ENCODE results near the gene XXYLT1. TPM values are rescaled to one million over a fixed set of nuclear protein-coding genes. Genes with fewer than 3 reads are reported as not detected.
"Not testable (repeated sequence)": the region's sequence is repeated elsewhere in the genome, so short reads cannot be mapped to it uniquely, and the experiment has no call there.

XXYLT1 gene, protein sequence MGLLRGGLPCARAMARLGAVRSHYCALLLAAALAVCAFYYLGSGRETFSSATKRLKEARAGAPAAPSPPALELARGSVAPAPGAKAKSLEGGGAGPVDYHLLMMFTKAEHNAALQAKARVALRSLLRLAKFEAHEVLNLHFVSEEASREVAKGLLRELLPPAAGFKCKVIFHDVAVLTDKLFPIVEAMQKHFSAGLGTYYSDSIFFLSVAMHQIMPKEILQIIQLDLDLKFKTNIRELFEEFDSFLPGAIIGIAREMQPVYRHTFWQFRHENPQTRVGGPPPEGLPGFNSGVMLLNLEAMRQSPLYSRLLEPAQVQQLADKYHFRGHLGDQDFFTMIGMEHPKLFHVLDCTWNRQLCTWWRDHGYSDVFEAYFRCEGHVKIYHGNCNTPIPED
- polyA plus RNA-seq = 1 to 10 TPM; 2.2 to 7.7 (median 4.6) TPM

DNA sequence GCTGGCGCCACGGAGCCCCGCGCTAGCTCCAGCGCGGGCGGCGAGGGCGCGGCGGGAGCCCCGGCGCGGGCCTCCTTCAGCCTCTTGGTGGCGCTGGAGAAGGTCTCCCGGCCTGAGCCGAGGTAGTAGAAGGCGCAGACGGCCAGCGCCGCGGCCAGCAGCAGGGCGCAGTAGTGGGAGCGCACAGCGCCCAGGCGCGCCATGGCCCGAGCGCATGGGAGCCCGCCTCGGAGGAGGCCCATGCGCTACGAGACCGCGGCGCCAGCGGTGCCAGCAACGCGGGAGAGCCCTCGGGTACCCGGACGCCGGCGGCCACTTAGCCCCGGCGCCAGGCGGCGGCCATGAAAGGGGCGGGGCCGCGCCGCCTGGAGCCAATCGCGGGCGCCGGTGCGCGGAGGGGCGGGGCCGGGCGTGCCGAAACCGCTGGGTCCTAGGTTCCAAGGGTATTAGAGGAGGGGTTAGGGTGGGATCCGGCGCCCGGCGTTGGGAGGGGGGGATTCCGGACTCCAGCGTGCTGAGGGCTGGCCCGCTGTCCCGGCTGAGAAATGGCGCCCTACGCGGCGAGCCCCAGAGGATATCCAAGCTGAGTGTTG, at the start of gene XXYLT1:
Gene XXYLT1 (minus strand): TSS at position 343 of the 593 bp plus-strand sequence. CDS start 101 bp downstream, at position 242.
- 0 to 1% (median 0%) methylated on average over 68 to 75 of the region's 75 CpGs for WGBS, 3 donors
- H3K27ac ChIP-seq (ENCODE audit: low read depth, low read length) = no peak within 1 kb of the TSS

DNA sequence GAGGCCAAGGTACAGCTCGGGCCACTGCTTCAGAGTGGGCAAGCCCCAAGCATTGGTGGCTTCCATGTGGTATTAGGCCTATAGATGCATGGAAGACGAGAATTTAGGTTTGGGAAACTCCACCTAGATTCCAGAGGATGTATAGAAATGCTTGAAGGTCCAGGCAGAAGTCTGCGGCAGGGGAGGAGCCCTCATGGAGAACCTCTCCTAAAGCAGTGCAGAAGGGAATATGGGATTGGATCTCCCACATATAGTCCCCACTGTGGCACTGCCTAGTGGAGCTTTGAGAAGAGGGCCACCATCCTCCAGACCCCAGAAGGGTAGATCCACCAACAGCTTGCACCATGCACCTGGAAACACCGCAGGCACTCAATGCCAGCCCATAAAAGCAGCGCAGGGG, 48.1 kb upstream of the XXYLT1 start:
- H3K27ac ChIP-seq (ENCODE audit: low read depth, low read length) = no peak overlapping the region
- 96 to 99% (median 98%) methylated on average over 5 of the region's 5 CpGs for WGBS, 3 donors

DNA sequence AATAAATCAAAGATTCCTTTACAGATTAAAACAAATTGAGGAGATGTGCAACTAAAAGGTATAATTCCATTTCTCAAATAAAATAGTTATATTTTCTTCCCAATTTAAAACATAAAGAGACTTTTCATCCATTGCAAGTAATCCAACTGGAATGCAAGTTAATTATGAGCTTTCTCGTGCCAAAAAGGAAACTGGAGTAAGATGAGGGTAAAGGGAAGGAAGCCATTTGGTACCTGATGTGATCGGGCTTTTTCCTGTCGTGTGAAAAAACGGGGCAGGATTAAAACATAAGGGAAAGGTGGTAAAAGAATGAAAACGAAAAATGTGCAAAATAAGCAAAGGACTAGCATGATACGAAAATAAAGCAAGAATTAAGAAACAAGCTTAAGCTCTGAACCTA, 41.8 kb upstream of the XXYLT1 start:
- 54 to 86% (median 61%) methylated on average over 6 of the region's 6 CpGs for WGBS, 3 donors
- no peak overlapping the region for H3K27ac ChIP-seq (ENCODE audit: low read depth, low read length)

DNA sequence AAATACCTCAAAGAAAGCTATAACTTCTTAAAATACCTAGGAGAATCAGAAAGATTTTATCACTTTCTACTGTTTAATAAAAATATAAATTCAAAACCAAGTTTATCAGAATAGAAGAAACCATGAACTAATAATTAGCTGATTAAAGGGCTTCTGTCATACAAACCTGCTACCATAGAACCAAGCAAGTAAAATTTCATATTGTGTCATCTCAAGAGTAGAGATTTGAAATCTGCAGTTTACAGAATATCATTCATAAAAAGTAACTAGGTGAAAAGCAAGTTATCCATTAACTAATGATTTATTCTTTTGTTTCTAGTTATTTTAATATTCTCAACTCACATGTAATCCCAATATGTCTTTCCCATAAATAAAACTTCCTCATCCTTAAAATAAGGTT, 36.8 kb upstream of the XXYLT1 start:
- H3K27ac ChIP-seq (ENCODE audit: low read depth, low read length) = no peak overlapping the region

DNA sequence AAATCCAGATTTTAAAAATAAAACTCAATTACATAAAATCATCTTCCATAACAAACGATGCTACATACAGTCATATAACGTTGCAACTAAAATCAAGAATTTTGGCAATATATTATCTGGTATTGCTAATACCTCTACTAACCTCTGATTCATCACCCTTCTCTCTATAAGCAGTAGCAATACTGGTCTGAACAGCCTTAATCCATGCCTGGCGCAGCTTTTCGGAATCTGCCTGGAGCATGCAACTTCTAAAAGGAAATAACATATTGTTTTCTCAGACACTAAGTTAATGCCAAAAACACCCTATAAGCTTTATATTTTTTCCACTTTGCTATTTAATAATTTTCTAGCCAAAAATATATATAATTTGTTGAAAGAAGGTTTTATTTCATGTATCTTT, 35.4 kb upstream of the XXYLT1 start:
- 96 to 100% (median 98%) methylated on average over 4 of the region's 4 CpGs for WGBS, 3 donors
- H3K27ac ChIP-seq (ENCODE audit: low read depth, low read length) = no peak overlapping the region

DNA sequence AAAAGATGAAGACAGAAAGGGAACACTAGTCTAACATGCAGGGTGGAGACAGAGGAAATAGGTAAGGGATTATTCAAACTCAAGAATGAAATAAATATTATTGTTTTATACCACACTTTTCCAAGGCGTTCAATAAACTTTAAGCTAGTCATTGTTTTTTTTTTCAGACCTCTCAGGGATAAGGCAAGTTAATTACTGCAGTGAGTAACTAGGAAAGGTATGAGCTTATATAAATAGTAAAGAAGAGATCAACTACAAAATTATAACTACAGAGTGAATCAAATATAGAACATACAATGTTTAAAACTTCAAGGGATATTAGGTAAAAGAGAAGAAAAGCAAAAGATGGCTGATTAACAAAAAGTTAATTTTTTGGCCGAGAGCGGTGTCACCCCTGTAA, 31.5 kb upstream of the XXYLT1 start:
- WGBS, 3 donors = 91 to 96% (median 96%) methylated on average over 3 of the region's 3 CpGs
- H3K27ac ChIP-seq (ENCODE audit: low read depth, low read length) = no peak overlapping the region

DNA sequence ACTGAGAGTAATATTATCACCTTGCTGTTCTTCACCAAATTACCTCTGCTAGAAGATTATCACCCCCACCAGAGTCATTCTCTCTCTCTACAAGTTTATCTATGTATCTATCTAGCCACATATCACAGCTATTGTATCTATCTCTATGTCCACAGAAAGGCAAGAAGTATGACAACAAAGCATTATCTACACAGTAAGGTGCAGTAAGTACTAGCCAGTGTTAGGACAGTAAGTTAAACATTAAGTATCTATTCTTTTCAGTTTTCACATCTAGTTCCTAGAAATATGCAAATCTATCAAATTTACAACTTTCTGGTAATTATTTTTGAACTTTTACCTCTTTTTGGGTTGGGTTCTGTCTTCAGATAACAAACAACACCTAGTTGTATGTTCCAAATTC, 26.5 kb upstream of the XXYLT1 start:
- no peak overlapping the region for H3K27ac ChIP-seq (ENCODE audit: low read depth, low read length)

DNA sequence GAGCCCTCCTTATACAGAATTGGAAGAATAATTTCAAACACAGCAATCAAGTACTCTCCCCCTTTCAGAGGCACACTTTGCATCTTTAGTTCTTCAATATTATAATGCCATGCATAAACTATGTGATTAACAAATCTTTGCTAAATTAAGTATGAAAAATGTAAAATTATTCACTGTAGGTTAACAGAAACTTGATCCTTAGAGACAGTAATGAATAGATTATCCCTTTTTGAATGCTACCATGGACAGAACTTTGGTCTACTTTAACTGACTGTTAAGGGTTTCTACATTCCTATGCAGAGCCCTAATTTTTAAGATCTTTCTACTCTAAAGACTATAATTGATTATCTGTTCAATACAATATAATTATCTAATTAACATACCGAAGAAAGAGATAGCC, 25.7 kb upstream of the XXYLT1 start:
- H3K27ac ChIP-seq (ENCODE audit: low read depth, low read length) = no peak overlapping the region
- 95 to 98% (median 97%) methylated on average over 1 of the region's 1 CpG for WGBS, 3 donors

DNA sequence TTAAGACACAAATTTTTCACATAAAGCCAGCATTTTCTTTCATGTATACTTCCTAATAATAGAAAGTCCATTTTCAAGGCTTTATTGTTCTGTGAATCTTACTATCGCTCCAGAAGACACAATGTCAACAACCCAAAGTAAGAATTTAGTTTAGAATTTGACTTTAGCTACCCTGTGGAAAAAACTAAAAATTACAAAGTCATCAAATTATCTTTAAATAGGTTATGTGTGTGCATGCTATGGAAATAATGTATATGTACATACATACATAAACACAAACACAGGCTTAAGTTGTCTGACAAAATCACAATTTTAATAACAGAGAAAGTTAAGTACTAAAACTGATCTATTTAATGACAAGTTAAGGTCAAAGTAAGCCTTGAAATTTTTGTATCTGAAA, 20.2 kb upstream of the XXYLT1 start:
- no peak overlapping the region for H3K27ac ChIP-seq (ENCODE audit: low read depth, low read length)
- 95 to 98% (median 96%) methylated on average over 1 of the region's 1 CpG for WGBS, 3 donors

DNA sequence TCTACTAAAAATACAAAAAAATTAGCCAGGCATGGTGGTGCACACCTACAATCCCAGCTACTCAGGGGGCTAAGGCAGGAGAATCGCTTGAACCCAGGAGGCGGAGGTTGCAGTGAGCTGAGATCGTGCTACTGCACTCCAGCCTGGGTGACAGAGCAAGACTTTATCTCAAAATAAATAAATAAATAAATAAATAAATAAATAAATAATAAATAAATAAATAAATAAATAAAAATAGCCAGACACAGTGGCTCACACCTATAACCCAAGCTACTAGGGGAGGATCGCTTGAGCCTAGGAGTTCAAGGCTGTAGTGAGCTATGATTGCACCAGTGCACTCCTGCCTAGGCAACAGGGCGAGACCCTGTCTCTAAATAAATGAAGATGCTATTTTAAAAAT, 19.7 kb upstream of the XXYLT1 start:
- H3K27ac ChIP-seq (ENCODE audit: low read depth, low read length) = not testable (repeated sequence)
- WGBS, 3 donors = 96 to 97% (median 96%) methylated on average over 5 of the region's 5 CpGs

DNA sequence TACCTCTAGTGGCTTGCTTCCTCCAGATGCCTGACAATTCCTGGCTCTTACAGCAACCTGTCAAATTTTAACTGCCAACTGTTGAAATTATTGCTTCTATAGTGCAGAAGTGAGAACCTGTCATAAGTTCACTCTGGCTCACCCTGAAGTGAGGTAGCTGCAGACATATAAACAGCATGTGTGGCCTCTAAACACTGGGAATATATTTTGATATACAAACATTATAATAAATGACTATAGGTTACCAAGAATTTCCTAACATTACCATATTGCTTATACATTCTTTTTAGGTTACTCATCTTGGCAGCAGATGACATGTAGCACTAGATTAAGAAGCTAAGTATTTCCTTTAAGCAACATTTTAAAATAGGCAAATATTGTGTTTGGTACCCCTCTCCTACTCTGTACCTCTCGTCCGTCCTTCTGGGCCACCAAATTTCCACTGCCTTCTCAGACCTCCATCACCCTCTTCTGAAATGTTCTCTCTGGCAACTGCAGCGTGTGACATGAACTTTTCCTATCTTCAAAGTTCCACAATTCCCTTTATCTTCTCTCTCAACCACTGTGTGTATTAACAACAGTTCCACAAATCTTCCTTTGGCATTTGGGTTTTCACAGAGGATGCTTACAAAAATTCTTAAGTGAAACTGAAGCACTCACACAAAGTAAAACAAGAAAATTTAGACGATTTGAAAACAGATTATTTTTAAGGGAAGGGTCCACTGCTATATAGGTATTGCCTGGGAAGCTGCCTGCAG, 15.3 kb upstream of the XXYLT1 start:
- 54 to 70% (median 61%) methylated on average over 4 of the region's 4 CpGs for WGBS, 3 donors
- no peak overlapping the region for H3K27ac ChIP-seq (ENCODE audit: low read depth, low read length)

DNA sequence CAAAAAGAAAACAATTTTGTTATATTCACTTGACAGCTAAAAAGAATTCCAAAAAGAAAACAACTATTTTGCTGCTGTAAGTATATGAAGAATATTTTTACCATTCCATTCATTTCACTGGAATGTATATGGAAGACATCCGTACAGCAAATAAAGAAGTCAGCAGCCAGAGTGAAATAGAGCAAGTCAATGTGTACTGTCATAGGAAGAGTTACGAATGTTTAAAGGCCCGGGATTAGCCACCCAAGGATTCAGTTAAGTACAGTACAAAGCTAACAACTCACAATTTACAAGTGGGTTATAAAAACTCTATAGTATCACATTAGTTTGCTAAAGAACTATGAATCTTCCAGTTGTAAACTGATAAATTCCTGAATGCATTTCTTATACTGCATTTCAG, 14.4 kb upstream of the XXYLT1 start:
- no peak overlapping the region for H3K27ac ChIP-seq (ENCODE audit: low read depth, low read length)
- WGBS, 3 donors = 71 to 90% (median 87%) methylated on average over 3 of the region's 3 CpGs

DNA sequence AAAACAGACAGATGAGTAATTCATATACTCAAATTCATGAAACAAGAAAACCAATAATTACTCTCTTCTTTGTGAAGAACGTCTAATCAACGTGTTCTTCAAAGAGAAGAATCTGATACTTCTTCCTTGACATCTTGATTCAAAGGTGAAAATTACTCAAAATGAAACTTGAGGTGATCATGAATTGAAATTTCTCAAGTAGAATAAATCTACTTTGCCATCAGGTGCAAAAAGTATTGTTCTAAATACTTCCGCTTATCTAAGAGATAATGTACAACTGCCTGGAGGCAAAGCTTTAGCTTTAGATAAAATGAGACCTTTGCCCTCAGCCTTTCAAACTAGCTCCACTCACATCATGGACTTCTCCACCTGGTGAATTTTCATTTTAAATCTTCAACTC, 13.9 kb upstream of the XXYLT1 start:
- WGBS, 3 donors = 48 to 91% (median 78%) methylated on average over 3 of the region's 3 CpGs
- H3K27ac ChIP-seq (ENCODE audit: low read depth, low read length) = no peak overlapping the region

DNA sequence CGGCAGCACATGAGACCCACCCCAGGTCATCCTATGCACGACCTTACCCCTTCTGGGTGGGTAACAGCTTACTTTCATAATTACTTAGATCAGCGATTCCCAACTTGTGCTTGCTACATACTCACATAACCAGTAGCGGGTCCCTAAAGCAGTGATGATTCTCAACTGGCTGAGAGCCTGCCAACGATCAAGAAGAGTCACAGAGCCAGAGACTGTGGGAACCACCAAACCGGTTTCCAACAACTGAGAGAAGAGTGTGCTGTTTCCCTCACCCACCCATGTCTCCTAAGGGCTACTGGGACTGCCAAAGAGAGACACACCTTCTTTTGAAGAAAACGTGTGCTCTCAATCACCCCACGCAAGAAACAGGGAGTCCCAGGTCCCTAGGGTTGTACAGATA, 12.0 kb upstream of the XXYLT1 start:
- H3K27ac ChIP-seq (ENCODE audit: low read depth, low read length) = no peak overlapping the region
- 50 to 85% (median 78%) methylated on average over 8 of the region's 8 CpGs for WGBS, 3 donors

DNA sequence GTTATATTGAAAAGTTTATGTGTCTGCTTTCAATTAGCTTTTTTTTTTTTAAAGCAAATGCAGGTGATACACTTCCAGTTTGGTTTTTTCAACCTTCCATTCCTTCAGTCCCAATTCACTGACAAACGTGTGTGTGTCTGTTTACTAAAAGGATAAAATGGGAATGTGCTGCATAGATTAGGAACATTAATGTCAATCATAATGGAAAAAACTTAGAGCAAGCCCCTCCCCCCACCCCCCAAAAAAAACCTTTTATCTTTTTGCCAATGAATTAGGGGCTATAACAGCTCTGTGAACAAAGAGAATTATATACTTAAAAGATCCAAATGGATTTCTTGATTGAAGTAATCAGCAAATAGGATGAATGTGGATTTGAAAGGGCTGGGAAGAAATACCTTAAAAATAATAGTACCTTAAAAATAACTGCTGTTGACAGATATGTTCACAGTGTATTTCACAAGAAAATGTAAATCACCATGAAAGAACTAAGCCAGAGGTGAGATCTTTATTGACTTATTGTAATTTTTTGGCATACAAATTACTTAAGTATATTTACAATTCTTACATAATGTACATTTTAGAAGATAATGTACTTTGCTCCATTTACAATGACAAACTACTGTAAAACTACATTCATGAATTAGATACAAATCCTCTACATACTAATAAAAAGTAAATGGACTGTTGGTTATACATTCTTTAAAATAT, 3.5 kb upstream of the XXYLT1 start:
- 6 to 47% (median 42%) methylated on average over 1 of the region's 1 CpG for WGBS, 3 donors
- no peak overlapping the region for H3K27ac ChIP-seq (ENCODE audit: low read depth, low read length)

DNA sequence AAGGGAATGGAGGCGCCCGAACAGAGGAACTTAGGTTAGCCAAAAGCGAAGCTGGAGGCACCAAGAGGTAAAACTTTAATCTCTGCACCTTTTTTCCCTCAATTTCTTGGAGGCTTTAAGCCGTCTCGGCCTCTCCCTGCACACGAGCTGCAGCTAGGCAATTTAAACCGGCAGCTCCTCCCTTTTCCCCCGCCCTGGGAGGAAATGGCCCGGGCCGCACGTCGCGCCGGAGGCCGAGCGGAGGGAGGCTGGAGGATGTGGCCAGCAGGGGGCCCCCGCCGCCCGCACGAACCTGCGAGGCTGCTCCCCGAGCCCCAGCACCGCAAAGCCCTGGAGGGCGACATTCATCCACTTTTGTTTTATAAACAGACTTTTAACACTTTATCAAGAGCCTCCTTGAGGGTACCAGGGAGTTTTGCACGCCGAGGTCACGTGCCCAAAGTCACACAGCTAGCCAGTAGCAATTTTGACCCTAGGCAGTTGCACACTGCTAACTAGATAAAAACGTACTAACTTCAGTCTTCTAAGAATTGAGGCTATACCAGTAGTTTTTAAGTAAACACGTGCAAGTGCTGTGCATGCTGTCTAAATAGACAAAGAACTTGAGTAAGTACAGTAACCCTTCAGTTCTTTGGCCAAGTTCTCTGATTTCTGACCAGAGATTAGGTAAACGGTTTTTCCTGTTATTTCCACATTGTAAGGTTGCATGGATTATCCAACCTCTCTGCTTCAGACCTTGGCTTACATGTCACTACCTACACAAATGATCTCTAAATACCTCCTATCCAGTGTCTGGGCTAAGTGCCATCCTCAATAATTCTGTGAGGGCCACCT, 668 bp upstream of the XXYLT1 start:
- 0 to 1% (median 1%) methylated on average over 30 of the region's 30 CpGs for WGBS, 3 donors
- no peak overlapping the region for H3K27ac ChIP-seq (ENCODE audit: low read depth, low read length)

DNA sequence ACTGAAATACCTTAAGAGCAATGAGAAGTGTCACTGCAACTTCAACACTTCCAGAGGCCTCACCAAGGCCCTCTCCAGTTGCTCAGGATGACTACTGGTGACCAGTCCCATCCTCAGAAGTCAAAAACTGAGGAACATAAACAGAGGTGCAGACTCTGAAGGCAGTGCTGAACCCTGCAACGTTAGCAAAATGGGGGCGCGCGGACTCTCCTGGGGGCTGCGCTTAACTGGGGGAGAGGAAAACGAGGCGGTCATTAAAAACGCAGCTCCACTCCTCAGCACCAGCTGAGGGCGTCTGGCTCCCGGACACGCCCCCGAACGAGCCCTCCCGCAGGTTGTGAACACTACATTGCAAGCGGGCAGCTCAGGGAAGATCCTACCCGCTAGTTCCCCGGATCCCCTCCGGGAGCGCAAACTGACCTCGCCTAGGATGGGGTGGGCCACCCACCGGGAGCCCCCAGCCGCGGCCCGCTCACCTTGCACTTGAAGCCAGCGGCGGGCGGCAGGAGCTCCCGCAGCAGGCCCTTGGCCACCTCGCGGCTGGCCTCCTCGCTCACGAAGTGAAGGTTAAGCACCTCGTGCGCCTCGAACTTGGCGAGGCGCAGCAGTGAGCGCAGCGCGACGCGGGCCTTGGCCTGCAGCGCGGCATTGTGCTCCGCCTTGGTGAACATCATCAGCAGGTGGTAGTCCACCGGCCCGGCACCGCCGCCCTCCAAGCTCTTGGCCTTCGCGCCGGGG, 711 bp downstream of the XXYLT1 start:
- H3K27ac ChIP-seq (ENCODE audit: low read depth, low read length) = no peak overlapping the region
- WGBS, 3 donors = 0 to 1% (median 1%) methylated on average over 41 to 52 of the region's 52 CpGs

Measured in adipose tissue (tissue), 3 donors.